Cardiac fibroblast (primary cell): Measurements from ENCODE around the gene DHX57.

Source experiments
- DNase-seq, 2 donors: peaks; one replicate each; pipeline versions ENCODE4 v3.0.0 to v3.0.0-alpha.2; 2010; ENCODE audit warnings: low read depth in 2 of 2
- H3K4me3 ChIP-seq, 2 donors: replicated peaks in 1 of 2; 1 replicate in 1 of 2; 2 replicates in 1 of 2; pipeline ENCODE4 v1.5.1; 2011; ENCODE audit warnings: low read depth in 2 of 2, low read length in 2 of 2, mild to moderate bottlenecking in 2 of 2, moderate library complexity in 1 of 2
- CTCF ChIP-seq: IDR thresholded peaks from one replicate; pipeline ENCODE4 v1.5.1; 2011; ENCODE audit warnings: low read depth, mild to moderate bottlenecking, low read length, inconsistent platforms

The DHX57 gene

GRCh38 chr2:38871432-38871831 is 4.3 kb downstream of the DHX57 start:
- no peak overlapping the region for H3K4me3 ChIP-seq
- TF ChIP-seq CTCF, result no peak

GRCh38 chr2:38866773-38867443 is 8.8 kb downstream of the DHX57 start:
- TF ChIP-seq CTCF, result no peak
- DNase-seq, result peak in 1 of 2 donors; percentile 15
- H3K4me3 ChIP-seq, result no peak overlapping the region

More at GRCh38 chr2:38871432-38871831, 4.3 kb downstream of the DHX57 start:
- DNase-seq, result no peak

- H3K4me3 ChIP-seq, result no peak overlapping the region
- no peak for TF ChIP-seq CTCF
- DNase-seq, result no peak
Measured at GRCh38 chr2:38863061-38863695, 12.6 kb downstream of the DHX57 start.

- H3K4me3 ChIP-seq, result no peak overlapping the region
- TF ChIP-seq CTCF, result no peak
- DNase-seq, result no peak
Measured at GRCh38 chr2:38862476-38862875, 13.3 kb downstream of the DHX57 start.

DNA sequence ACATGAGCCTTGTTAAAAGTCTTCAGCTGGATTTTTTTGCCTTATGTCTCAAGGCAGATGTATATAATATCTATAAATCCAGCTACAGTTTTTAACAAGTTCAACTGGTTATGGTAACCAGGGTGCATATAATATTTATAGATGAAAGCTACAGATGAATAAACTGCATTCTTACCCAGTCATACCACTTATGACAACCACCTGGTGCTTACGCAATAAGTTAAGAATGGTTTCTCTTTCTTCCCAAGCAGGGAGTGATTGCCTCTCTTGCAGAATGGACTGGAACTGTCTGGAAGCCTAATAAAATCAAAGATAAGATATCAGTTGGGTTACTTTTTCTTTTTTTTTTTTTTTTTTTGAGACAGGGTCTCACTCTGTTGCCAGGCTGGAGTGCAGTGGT is 19.6 kb downstream of the DHX57 start:
- H3K4me3 ChIP-seq, result no peak overlapping the region
- TF ChIP-seq CTCF, result no peak
- DNase-seq, result peak; percentile 25 to 57

DNA sequence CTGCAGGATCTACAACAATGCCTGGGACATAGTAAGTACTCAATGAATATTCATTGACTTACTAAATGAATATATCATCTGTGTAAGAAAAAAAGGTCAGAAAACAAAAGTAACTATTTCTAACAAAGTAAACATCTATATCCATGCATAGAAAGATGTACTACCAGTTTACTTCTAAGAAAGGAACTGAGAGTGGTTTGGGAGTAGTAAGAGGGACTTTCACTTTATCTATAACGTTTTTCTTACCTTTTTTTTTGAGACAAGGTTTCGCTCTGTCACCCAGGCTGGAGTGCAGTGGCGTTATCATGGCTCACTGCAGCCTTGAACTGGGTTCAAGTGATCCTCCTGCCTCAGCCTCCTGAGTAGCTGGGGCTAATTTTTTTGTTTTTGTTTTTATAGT is 25.7 kb downstream of the DHX57 start:
- no peak overlapping the region for H3K4me3 ChIP-seq
- TF ChIP-seq CTCF, result no peak
- DNase-seq, result no peak
